NOMO-1 treated with DMSO at 0.1 percent for 48 hours (cell line): ENCODE data around the gene UTF1.

Experiments used
- DNase-seq: peaks from one replicate; lab custom pipeline; 2025; ENCODE audit not compliant: unreplicated experiment; lab: John Stamatoyannopoulos, UW

The UTF1 gene

DNA sequence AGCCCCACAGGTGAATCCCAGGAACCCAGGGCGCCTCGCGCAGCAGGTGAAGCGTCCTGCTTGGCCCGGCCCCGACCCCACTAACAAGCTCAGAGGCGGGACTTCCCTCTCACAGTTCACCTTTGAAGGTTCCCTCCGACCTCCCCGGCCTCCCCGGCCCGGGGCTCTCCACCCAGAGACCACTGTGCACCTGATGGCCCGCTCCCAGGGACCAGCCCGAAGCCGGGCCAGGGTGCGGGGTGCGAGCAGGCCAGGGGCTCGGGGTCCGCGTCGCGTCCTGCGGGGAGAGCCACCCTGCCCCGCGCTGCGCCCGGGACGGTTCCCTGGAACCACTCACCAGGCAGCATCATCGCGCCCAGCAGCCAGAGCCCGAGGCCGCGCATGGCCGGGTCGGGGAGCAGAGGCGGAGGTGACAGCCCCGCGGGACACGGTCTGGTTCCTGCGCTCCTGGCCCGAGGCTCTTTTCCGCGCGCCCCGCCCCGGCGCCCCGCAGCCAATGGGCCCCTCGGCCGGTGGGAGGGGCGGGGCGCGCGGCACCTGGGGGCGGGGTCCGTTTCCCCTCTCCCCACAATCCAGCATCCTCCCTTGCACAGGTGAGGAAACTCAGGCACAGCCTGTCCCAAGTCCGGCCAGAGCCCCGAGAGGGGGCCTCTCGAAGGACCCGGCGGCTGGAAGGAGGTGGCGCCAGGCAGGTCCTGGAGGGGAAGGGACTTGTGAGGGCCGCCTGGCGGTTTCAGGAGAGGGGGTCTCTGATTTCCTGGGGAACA lies 46.6 kb downstream of the UTF1 start, which contains the start of gene ADAM8:
Gene ADAM8, minus strand, starts transcription at position 434 of the 767 bp plus-strand sequence. Its CDS starts 51 bp downstream, at position 383.
- DNase-seq, result peak; percentile 16

DNA sequence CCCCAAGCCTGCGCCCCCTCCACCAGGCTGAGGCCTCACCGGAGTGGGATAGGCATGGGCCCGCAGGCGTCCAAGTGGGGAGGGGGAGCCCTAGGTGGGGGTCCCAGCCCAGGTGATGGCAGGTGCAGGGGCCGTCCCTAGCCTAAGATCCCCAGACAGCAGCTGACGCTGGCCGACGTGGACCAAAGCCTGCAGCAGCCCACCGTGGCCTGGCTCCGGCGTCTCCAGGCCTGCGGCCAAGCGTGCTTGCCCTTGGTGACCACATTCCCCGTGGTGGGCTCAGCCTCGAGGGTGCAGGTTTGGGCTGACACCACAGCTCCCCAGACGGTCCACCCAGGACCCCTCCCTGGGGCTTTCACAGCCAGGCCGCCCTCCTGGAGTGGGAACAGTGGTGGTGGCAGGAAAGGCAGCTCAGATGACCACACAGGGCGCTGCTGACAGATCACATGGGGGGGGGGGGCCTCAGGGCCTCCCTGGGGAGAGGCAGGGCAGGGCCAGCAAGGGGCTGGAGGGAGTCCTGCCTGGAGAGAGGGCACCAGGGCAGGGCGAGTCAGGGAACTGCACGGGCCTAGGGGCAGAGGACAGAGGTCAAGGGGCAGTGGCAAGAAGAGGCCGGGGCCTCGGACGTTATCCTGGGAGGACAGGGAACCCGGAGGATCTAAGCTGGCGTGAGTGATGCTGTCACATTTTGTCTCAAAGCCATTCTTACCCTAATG lies 47.4 kb downstream of the UTF1 start:
- no peak for DNase-seq

- peak; percentile 35 for DNase-seq
Observed at GRCh38 chr10:133277993-133278576, 48.1 kb downstream of the UTF1 start.

DNA sequence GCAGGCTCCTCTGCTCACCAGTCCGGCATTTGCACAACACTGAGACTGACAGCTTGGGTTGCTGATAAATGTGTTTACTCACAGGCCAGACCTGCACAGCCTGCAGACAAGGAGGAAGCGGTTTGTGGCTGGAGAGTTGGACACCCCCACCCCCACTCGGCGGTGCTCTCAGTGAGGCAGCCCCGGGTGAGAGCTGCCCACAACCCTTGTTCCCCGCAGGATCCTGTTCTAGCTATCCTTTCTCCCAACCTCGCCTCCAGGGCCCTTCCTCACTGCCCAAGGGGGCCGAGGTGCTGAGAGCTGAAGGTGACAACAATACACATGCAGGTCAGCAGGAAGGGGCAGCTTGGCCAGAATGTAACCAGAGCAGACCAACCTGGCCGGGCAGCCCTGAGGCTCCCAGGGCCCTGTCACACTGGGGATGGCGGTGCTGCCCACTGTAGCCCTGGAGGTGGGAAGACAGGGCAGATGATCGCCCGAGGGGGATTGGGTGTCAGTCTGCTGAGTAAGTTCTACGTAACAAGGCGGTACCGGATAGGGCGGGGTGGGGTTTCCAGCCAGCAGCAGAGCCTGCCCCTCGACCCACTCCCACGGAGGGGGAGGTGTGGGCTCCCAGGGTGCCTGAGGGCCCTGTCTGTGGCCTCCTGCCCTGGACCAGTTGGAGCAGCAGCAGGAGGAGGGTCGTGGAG lies 48.7 kb downstream of the UTF1 start:
- DNase-seq, result peak; percentile 91

DNA sequence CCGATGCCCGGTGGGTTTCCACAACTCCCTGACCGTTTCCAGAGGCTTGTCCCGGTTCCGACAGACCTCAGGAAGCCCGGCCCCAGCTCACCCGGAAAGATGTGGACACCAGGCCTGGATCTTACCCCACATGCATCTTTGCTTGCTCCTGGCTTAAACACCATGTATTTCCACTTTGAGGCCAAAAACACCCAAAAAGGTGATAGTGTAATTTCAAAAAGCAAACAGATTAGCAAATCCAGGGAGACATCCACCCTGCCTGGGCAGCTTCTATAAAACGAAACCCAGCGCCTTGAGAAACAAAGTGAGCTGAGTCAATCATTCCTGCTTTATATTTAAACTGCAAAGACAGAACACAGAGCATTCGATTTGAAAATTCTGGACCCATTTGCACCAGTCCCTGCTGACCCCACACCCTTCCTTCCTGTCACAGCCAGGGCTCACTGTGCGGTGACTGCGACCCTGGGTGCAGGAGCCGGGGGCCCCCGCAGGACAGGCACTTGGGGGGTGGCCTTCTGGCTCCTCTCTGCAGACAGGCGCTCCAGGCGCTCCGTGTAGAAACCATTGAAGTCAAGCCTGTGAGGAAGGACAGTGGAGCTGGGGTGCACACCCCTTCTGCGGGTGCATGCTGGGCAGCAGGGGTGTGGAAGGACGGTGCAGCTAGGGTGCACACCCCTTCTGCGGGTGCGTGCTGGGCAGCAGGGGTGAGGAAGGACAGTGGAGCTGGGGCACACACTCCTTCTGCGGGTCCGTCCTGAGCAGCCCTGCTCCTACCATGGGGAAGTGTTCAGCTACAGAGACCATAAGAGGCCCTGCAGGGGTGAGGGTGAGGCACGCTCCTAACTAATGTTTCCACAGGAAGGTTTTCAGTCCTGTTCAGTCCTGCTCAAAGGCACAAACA lies 49.6 kb downstream of the UTF1 start:
- DNase-seq, result peak; percentile 67

GRCh38 chr10:133280391-133281059 lies 50.5 kb downstream of the UTF1 start:
- no peak for DNase-seq

DNA sequence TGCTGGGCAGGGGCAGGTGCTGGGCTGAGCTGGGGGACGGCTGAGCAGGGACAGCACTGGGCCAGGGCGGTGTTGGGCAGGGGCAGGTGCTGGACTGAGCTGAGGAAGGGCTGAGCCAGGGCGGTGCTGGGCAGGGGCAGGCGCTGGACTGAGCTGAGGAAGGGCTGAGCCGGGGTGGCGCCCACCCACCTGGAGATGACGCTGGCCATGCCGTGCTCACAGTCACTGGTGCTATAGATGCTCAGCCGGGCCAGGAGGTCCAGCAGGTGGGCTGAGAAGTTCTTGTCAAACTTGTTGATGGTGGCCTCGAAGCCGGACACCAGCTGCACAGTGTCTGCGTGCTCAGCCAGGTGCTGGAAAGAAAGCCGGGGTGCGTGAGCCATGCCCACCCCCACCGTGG lies 51.1 kb downstream of the UTF1 start:
- DNase-seq, result no peak
